ENCODE results near the gene AKR7A2.

DNA sequence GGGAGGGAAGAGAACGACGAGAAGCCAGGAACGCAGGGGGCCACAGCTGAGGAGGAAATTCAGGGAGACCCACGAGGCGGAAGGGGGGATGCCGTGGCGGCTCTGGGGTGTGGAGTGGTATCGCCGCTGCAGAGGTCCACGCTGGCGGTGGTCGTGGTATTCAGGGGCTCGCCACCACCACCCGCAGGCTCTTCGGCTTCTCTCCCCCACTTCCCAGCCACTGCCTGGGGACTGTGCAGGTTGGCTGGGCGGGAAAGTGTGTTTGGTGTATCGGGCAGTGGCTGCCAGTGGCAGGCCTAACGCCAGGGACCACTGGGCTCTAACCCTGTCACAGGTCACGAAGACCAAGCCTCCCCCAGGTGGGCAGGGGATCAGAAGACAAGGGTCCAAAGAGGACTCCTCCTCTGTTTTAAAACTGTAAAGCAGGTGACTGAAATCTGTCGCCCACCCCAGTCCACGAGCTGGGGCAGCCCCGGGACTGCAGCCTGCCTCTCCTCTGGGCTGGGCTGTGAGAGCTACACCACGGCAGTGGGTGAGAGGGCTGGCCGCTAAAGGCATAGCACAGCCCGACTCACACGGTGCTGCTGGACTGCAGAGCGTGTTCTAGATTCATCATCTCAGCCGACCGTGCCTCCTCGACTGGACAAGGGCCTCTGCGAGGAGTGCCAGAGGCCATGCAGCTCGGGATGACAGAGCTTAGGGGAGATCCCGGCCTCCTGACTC is 31.1 kb upstream of the AKR7A2 start:
- TF ChIP-seq, protein P1, sequence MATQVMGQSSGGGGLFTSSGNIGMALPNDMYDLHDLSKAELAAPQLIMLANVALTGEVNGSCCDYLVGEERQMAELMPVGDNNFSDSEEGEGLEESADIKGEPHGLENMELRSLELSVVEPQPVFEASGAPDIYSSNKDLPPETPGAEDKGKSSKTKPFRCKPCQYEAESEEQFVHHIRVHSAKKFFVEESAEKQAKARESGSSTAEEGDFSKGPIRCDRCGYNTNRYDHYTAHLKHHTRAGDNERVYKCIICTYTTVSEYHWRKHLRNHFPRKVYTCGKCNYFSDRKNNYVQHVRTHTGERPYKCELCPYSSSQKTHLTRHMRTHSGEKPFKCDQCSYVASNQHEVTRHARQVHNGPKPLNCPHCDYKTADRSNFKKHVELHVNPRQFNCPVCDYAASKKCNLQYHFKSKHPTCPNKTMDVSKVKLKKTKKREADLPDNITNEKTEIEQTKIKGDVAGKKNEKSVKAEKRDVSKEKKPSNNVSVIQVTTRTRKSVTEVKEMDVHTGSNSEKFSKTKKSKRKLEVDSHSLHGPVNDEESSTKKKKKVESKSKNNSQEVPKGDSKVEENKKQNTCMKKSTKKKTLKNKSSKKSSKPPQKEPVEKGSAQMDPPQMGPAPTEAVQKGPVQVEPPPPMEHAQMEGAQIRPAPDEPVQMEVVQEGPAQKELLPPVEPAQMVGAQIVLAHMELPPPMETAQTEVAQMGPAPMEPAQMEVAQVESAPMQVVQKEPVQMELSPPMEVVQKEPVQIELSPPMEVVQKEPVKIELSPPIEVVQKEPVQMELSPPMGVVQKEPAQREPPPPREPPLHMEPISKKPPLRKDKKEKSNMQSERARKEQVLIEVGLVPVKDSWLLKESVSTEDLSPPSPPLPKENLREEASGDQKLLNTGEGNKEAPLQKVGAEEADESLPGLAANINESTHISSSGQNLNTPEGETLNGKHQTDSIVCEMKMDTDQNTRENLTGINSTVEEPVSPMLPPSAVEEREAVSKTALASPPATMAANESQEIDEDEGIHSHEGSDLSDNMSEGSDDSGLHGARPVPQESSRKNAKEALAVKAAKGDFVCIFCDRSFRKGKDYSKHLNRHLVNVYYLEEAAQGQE (IDR thresholded peaks at IDR 0.05; ENCODE audit: insufficient read depth in 1 of 2, low read depth in 2 of 2, low read length in 2 of 2), result no peak
- TF ChIP-seq SIN3A (IDR thresholded peaks at IDR 0.05; ENCODE audit: borderline replicate concordance, insufficient read depth, low read length), result no peak
